ENCODE measurements around the gene PHLDA1. TPM values are rescaled to one million over a fixed set of nuclear protein-coding genes. Genes with fewer than 3 reads are reported as not detected.

Gene PHLDA1
- total and polyA plus RNA-seq, 10 of the 15 experiments (the other 5 are each of a cell fraction or from before 2014, with no cell fraction given) = 0.66 to 14.2 (median 1.3) TPM

DNA sequence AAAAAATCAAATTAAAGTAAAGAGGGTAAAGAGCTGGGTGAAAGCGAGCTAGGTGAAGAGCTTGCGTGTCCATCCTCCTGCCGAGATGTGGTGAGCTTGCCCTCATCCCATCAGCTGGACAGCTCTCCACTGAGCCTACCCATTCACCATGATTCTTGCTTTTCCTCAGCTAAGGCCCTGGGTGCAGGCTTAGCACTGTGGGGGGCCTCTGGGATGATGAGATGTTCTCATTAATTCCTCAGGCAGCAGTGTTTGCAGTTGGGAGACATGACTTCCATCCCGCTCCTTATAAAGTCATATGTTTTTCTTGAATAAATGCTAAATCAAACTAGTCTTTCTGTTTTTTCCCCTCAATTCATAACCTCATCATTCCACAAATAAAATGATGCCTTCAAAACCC is 18.0 kb downstream of the PHLDA1 start (continued):
- no peak for TF ChIP-seq NKRF (conservative IDR thresholded peaks at IDR 0.05)
- no peak for TF ChIP-seq HDAC2 (IDR thresholded peaks at IDR 0.05)
- no peak for TF ChIP-seq RELA (IDR thresholded peaks at IDR 0.05; ENCODE audit: borderline replicate concordance, partially characterized antibody)
- no peak for TF ChIP-seq POLR2A (IDR thresholded peaks at IDR 0.05; ENCODE audit: low read depth, low read length)
- TF ChIP-seq ZNF384 (IDR thresholded peaks at IDR 0.05; ENCODE audit: borderline replicate concordance, low read depth, low read length) = no peak

GRCh38 chr12:76012644-76013043 is 18.9 kb downstream of the PHLDA1 start:
- no peak for ATAC-seq
- H3K4me2 ChIP-seq (ENCODE audit: control insufficient read depth, insufficient read depth) = no peak overlapping the region
- 77% methylated on average over 4 of the region's 4 CpGs for WGBS (ENCODE audit: insufficient coverage, insufficient replicate concordance, low lambda C conversion rate, missing lambda C conversion rate)
- no peaks in the 10 kb centered on the region for H4K20me1 ChIP-seq (ENCODE audit: control insufficient read depth, insufficient read depth)
- H3K79me2 ChIP-seq (ENCODE audit: control insufficient read depth, insufficient read depth, low read length) = no peaks in the 10 kb centered on the region
- ChIA-PET RAD21 (ENCODE audit: unreplicated experiment) (no interaction called here), SMC1A (ENCODE audit: uncharacterized antibody, unreplicated experiment) (interaction anchor here (0.7 to 2.2 kb wide), 5 partner anchors 10 to 371 kb away, joined by 3 to 7 read pairs (median 3); no protein-coding TSS in a partner anchor), POLR2A (no interaction called here), CTCF (interaction anchor here (0.8 kb wide), 1 partner anchor 9 kb away, joined by 3 read pairs; no protein-coding TSS in a partner anchor)
- H3K27me3 ChIP-seq (replicated peaks in 1 of 2; ENCODE audit: control insufficient read depth in 2 of 2, insufficient read depth in 2 of 2, low read length in 1 of 2) = no peaks in the 10 kb centered on the region
- TF ChIP-seq HDGF (IDR thresholded peaks at IDR 0.05) (no peak), ZNF622 (IDR thresholded peaks at IDR 0.05) (no peak), POU2F2 (IDR thresholded peaks at IDR 0.05; ENCODE audit: borderline replicate concordance, low read depth, low read length) (no peak), ETV6 (conservative IDR thresholded peaks at IDR 0.05 in 1 of 2, IDR thresholded peaks at IDR 0.05 in 1 of 2; ENCODE audit: borderline replicate concordance in 1 of 2, low read depth in 1 of 2) (no peak), MEF2A (IDR thresholded peaks at IDR 0.05; ENCODE audit: insufficient read depth, low read depth, low read length) (no peak), EGR1 (IDR thresholded peaks at IDR 0.05; ENCODE audit: borderline replicate concordance in 1 of 2, low read depth in 2 of 2, low read length in 2 of 2) (no peak)
- H2AFZ ChIP-seq (ENCODE audit: control insufficient read depth, low read depth, low read length) = no peak overlapping the region
- no peaks in the 10 kb centered on the region for H3K36me3 ChIP-seq (ENCODE audit: control insufficient read depth in 2 of 2, insufficient read depth in 2 of 2, low read length in 1 of 2)
- H3K4me1 ChIP-seq (ENCODE audit: control insufficient read depth, insufficient read depth, low read length) = no peaks in the 10 kb centered on the region
- in situ Hi-C loops (cut with MboI) = no loop called here
- intact Hi-C loops (cut with micrococcal nuclease; ENCODE audit: unreplicated experiment) = no loop called here
- no peak overlapping the region for H3K9ac ChIP-seq (ENCODE audit: control insufficient read depth, insufficient read depth, low read length)
- BruUV-seq (replicated peaks) = no TSS peak
- H3K9me3 ChIP-seq (replicated peaks; ENCODE audit: control insufficient read depth, insufficient read depth, low read length) = no peaks in the 10 kb centered on the region
- no peak overlapping the region for H3K27ac ChIP-seq (ENCODE audit: control insufficient read depth, insufficient read depth)
- no peak for FAIRE-seq
- no peak overlapping the region for H3K4me3 ChIP-seq
- no peak for DNase-seq (ENCODE audit: low read depth, low spot score)
